GM12878 (cell line): Measurements from ENCODE around the gene HEPHL1. TPM values are rescaled to one million over a fixed set of nuclear protein-coding genes. Genes with fewer than 3 reads are reported as not detected.

Experiments used
- ATAC-seq: fragments of 200-7000 bp; cut with Tn5 transposase; 3 replicates; pipeline ENCODE4 v1.9.1; 2020; ENCODE audit warnings: mild to moderate bottlenecking, moderate library complexity
- BruUV-seq: library from RNA; stranded (reverse); fragments of 400-500 nt; replicated peaks from 2 replicates; lab custom pipeline; 2021; lab: Mats Ljungman, UMichigan
- CTCF ChIA-PET: fragments of 300-600 bp; sonication (Branson Sonifier 250); formaldehyde crosslinking; extraction: SDS; loops from one replicate; lab custom pipeline; 2021; ENCODE audit warnings: inconsistent platforms; lab: Yijun Ruan, JAX
- POLR2A ChIA-PET: fragments of 350-600 bp; formaldehyde crosslinking; extraction: SDS; loops from one replicate; lab custom pipeline; 2021; ENCODE audit warnings: inconsistent platforms; lab: Charles Lee
- RAD21 ChIA-PET: fragments of 300-600 bp; sonication (Branson Sonifier 250); formaldehyde crosslinking; loops from one replicate; lab custom pipeline; 2023; ENCODE audit warnings: antibody characterized with exemption; ENCODE audit not compliant: unreplicated experiment; lab: Charles Lee
- SMC1A ChIA-PET: fragments of 300-600 bp; sonication (Branson Sonifier 250); formaldehyde crosslinking; loops from one replicate; lab custom pipeline; 2023; ENCODE audit not compliant: unreplicated experiment, uncharacterized antibody; lab: Charles Lee
- DNase-seq: peaks from one replicate; pipeline ENCODE4 v3.0.0-alpha.2; 2011; ENCODE audit warnings: low read depth, low spot score
- FAIRE-seq: peaks from 3 replicates; lab custom pipeline; 2011; peaks lifted over from hg19 to GRCh38; lab: Jason Lieb, UNC
- H2AFZ ChIP-seq: 2 replicates; pipeline ENCODE4 v1.6.0; 2011; ENCODE audit warnings: low read depth, low read length, control low read depth; ENCODE audit not compliant: control insufficient read depth
- H3K27ac ChIP-seq: 2 replicates; pipeline ENCODE4 v1.5.1; 2011; ENCODE audit warnings: control low read depth; ENCODE audit not compliant: control insufficient read depth, insufficient read depth
- H3K27me3 ChIP-seq, 2 experiments: replicated peaks in 1 of 2; 2 replicates each; pipeline versions ENCODE4 v1.6.0 to v1.6.1; 2011; ENCODE audit warnings: low read length in 1 of 2; ENCODE audit not compliant: control insufficient read depth in 2 of 2, insufficient read depth in 2 of 2
- H3K36me3 ChIP-seq, 2 experiments: 2 replicates each; pipeline ENCODE4 v1.5.1; 2011; ENCODE audit warnings: low read length in 1 of 2; ENCODE audit not compliant: control insufficient read depth in 2 of 2, insufficient read depth in 2 of 2
- H3K4me1 ChIP-seq: 2 replicates; pipeline ENCODE4 v1.6.1; 2011; ENCODE audit warnings: mild to moderate bottlenecking, low read length, moderate library complexity, mixed read lengths; ENCODE audit not compliant: control insufficient read depth, insufficient read depth
- H3K4me2 ChIP-seq: 2 replicates; pipeline ENCODE4 v1.6.0; 2011; ENCODE audit warnings: control low read depth; ENCODE audit not compliant: control insufficient read depth, insufficient read depth
- H3K4me3 ChIP-seq: fragments of 200-600 bp; sonication (generic); 2 replicates; pipeline ENCODE4 v1.5.1; 2016
- H3K79me2 ChIP-seq: 2 replicates; pipeline ENCODE4 v1.6.0; 2011; ENCODE audit warnings: low read length; ENCODE audit not compliant: control insufficient read depth, insufficient read depth
- H3K9ac ChIP-seq: 2 replicates; pipeline ENCODE4 v1.8.0; 2011; ENCODE audit warnings: low read length, control low read depth, mixed read lengths; ENCODE audit not compliant: control insufficient read depth, insufficient read depth
- H3K9me3 ChIP-seq: replicated peaks from 3 replicates; pipeline ENCODE4 v1.5.1; 2011; ENCODE audit warnings: mild to moderate bottlenecking, low read length; ENCODE audit not compliant: control insufficient read depth, insufficient read depth
- H4K20me1 ChIP-seq: 2 replicates; pipeline ENCODE4 v1.6.0; 2011; ENCODE audit not compliant: control insufficient read depth, insufficient read depth
- ATF3 ChIP-seq: IDR thresholded peaks from 2 replicates; pipeline ENCODE4 v1.6.1; 2011; ENCODE audit warnings: low read depth, mild to moderate bottlenecking, low read length, moderate library complexity, borderline replicate concordance; ENCODE audit errors: extremely low read depth
- ATF7 ChIP-seq: fragments of 450-650 bp; IDR thresholded peaks from 2 replicates; pipeline ENCODE4 v1.6.1; 2016; ENCODE audit warnings: low read depth, mild to moderate bottlenecking
- BRCA1 ChIP-seq: IDR thresholded peaks from 2 replicates; pipeline ENCODE4 v1.6.1; 2011; ENCODE audit warnings: low read depth, low read length, improper control_type of control experiment
- CHD2 ChIP-seq: IDR thresholded peaks from 2 replicates; pipeline ENCODE4 v1.6.1; 2011; ENCODE audit warnings: low read depth, low read length, improper control_type of control experiment, borderline replicate concordance
- FOXK2 ChIP-seq: fragments of 450-650 bp; IDR thresholded peaks from 2 replicates; pipeline ENCODE4 v1.6.1; 2017; ENCODE audit warnings: mild to moderate bottlenecking, moderate library complexity
- HDAC6 ChIP-seq: fragments of 200-600 bp; sonication (generic); IDR thresholded peaks from one replicate; pipeline ENCODE4 v1.8.0; 2017; ENCODE audit warnings: antibody characterized with exemption; ENCODE audit not compliant: unreplicated experiment
- NFYB ChIP-seq: IDR thresholded peaks from 2 replicates; pipeline ENCODE4 v1.6.1; 2011; ENCODE audit warnings: low read depth, mild to moderate bottlenecking, low read length, improper control_type of control experiment, moderate library complexity; ENCODE audit not compliant: insufficient read depth
- PAX8 ChIP-seq: fragments of 450-650 bp; IDR thresholded peaks from 2 replicates; pipeline ENCODE4 v1.6.1; 2017; ENCODE audit warnings: mild to moderate bottlenecking, moderate library complexity
- PRDM15 ChIP-seq: fragments of 450-650 bp; formaldehyde crosslinking; IDR thresholded peaks from 2 replicates; pipeline ENCODE4 v1.4.0; 2020; ENCODE audit warnings: mild to moderate bottlenecking, moderate library complexity
- STAT3 ChIP-seq: IDR thresholded peaks from 2 replicates; pipeline ENCODE4 v1.6.1; 2011; ENCODE audit warnings: low read depth, low read length, improper control_type of control experiment
- TARDBP ChIP-seq: IDR thresholded peaks from 2 replicates; pipeline ENCODE4 v1.6.1; 2016; ENCODE audit warnings: borderline replicate concordance
- USF1 ChIP-seq: IDR thresholded peaks from 2 replicates; pipeline ENCODE4 v1.6.1; 2011; ENCODE audit warnings: borderline replicate concordance, low read depth, mild to moderate bottlenecking, moderate library complexity, mixed read lengths, low read length; ENCODE audit not compliant: insufficient read depth; ENCODE audit errors: extremely low read length
- ZBTB11 ChIP-seq: fragments of 450-650 bp; formaldehyde crosslinking; IDR thresholded peaks from 2 replicates; pipeline ENCODE4 v1.5.0; 2022; ENCODE audit warnings: mild to moderate bottlenecking, missing genetic modification characterization
- WGBS: methylation state at CpG from one replicate; pipeline ENCODE4 v1.1.6; 2016; ENCODE audit warnings: low lambda C conversion rate; ENCODE audit not compliant: insufficient replicate concordance, insufficient coverage; ENCODE audit errors: missing lambda C conversion rate; 5-methylcytosine and 5-hydroxymethylcytosine counted together
- in situ Hi-C: fragments of 300-500 bp; cut with MboI; formaldehyde crosslinking; loops from 9 replicates; pipeline ENCODE4 v1.14.3; 2018; ENCODE audit warnings: mixed read lengths
- intact Hi-C: fragments of 100-400 bp; cut with micrococcal nuclease; formaldehyde crosslinking; loops from one replicate; pipeline ENCODE4 v1.14.2; 2022; ENCODE audit not compliant: unreplicated experiment
- polyA plus RNA-seq, 11 experiments: library from polyadenylated mRNA; depleted of rRNA in 4 of 11; unstranded in 6 of 11; stranded (reverse) in 5 of 11; fragments of >200 nt; fragmentation: Nextera tagmentation in 4 of 11; fragmentation: Illumina TruSeq in 1 of 11; extraction: Ambion mirVana in 4 of 11; extraction: Trizol in 1 of 11; gene quantifications; 1 replicate in 1 of 11; 2 replicates in 10 of 11; pipeline versions ENCODE4 v1.2.1 to v1.2.3, GENCODE V29; 2011 to 2016; ENCODE audit warnings: inconsistent platforms in 2 of 11, missing spikeins in 2 of 11, low read depth in 1 of 11
- total RNA-seq, 4 experiments: library from RNA; depleted of rRNA in 3 of 4; stranded (reverse); fragments of >200 nt in 3 of 4; fragmentation: Illumina TruSeq in 1 of 4; extraction: Trizol in 1 of 4; gene quantifications; 2 replicates each; pipeline versions ENCODE4 v1.2.1 to v1.2.3, GENCODE V29; 2013 to 2021

The HEPHL1 gene
- total and polyA plus RNA-seq, 10 of the 15 experiments (the other 5 are each of a cell fraction or from before 2014, with no cell fraction given): 0.02 to 0.08 (median 0.05) TPM; not detected in 6

DNA sequence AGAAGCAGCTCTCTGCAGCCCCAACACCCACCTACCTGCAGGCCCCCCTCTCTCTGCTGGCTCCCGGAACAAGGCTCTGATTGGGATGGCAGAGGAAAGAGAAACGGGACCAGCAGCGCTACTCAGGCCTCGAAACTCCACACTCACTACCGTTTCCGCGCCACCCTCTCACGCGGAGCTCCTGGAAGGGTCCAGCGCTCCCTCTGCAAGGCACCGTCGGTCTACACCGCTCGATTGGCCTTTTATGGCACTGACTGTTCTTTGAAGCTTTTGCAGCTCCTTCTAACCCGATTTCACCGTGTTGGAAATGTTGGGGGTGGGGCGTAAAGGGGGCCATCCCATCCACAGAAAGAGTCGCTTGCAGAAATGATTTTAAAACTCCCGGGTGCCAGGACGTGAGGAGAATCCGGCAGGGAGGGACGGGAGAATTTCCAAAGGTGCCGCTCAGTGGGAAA lies 107.2 kb downstream of the HEPHL1 start:
- intact Hi-C loops (loop anchor here (5.0 kb wide), 1 partner anchor 364 kb away; the partner anchor contains the start of genes ANKRD49 and MRE11), in situ Hi-C loops (no loop called here)
- H3K9me3 ChIP-seq: no peaks in the 10 kb centered on the region; the same call in 2 of the 3 replicates
- H3K9ac ChIP-seq: peak overlapping the region; percentile 72
- no peaks in the 10 kb centered on the region for H4K20me1 ChIP-seq
- H3K4me2 ChIP-seq: peak overlapping the region; percentile 95
- H2AFZ ChIP-seq: peak overlapping the region; percentile 90
- WGBS: 0% methylated on average over 23 of the region's 23 CpGs
- peak; percentile 41 for ATAC-seq
- H3K79me2 ChIP-seq: peaks cover 56% of the 10 kb centered on the region
- no peak for FAIRE-seq
- RAD21 ChIA-PET: interaction anchor here (1.2 to 1.5 kb wide), 3 partner anchors 344 to 931 kb away, joined by 3 to 4 read pairs (median 3); partner anchors contain the start of genes MED17 and SLC36A4
- no peak for DNase-seq
- POLR2A ChIA-PET: interaction anchor here (0.6 to 2.0 kb wide), 5 partner anchors 9 to 421 kb away, joined by 3 to 8 read pairs (median 4); no protein-coding TSS in a partner anchor
- H3K27ac ChIP-seq: peak overlapping the region; percentile 72
- H3K4me3 ChIP-seq: peak overlapping the region; percentile 86
- CTCF ChIA-PET: interaction anchor here (0.8 to 2.0 kb wide), 6 partner anchors 43 to 376 kb away, joined by 3 to 5 read pairs (median 3); no protein-coding TSS in a partner anchor
- H3K4me1 ChIP-seq: peaks cover 10% of the 10 kb centered on the region
- BruUV-seq: TSS peak; percentile 74
- SMC1A ChIA-PET: interaction anchor here (0.9 to 1.4 kb wide), 6 partner anchors 9 to 291 kb away, joined by 3 to 5 read pairs (median 4); no protein-coding TSS in a partner anchor
- H3K27me3 ChIP-seq: no peaks in the 10 kb centered on the region
- no peaks in the 10 kb centered on the region for H3K36me3 ChIP-seq
- TF ChIP-seq BRCA1 (no peak), ATF7 (no peak), USF1 (no peak), TARDBP (no peak), CHD2 (0 out of 2 replicates have a peak, but pooled peaks have one; percentile 21), FOXK2 (no peak), STAT3 (no peak), NFYB (no peak), HDAC6 (no peak), ZBTB11 (CRISPR knock-in tag) (no peak), ATF3 (no peak), PRDM15 (CRISPR knock-in tag) (no peak), PAX8 (no peak)
